UCSD-AML1 (cell line): ENCODE results near the gene SUMO3.

Source experiments
- DNase-seq: peaks from one replicate; lab custom pipeline; 2025; ENCODE audit not compliant: unreplicated experiment; lab: John Stamatoyannopoulos, UW

The SUMO3 gene

DNA sequence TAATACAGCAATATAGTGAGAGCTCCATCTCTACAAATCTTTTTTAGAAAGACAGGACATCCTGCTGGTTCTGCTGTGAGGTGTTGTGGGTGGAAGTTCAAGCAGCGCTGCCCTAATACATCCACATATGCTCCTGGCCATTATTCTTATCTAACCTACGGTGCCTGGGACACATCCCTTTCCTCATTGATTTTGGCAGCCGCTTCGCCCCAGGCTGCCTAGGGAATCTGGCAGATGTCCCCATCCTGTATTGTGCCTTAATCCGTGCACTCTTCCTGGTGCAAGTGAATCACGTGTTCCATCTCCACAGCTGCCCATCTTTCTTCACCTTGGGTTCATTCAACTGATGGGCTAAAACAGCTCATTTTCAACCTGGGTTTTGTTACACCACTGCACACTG lies 13.1 kb downstream of the SUMO3 start:
- DNase-seq, result no peak

- no peak for DNase-seq
Measured at GRCh38 chr21:44803651-44804050, 14.2 kb downstream of the SUMO3 start.

DNA sequence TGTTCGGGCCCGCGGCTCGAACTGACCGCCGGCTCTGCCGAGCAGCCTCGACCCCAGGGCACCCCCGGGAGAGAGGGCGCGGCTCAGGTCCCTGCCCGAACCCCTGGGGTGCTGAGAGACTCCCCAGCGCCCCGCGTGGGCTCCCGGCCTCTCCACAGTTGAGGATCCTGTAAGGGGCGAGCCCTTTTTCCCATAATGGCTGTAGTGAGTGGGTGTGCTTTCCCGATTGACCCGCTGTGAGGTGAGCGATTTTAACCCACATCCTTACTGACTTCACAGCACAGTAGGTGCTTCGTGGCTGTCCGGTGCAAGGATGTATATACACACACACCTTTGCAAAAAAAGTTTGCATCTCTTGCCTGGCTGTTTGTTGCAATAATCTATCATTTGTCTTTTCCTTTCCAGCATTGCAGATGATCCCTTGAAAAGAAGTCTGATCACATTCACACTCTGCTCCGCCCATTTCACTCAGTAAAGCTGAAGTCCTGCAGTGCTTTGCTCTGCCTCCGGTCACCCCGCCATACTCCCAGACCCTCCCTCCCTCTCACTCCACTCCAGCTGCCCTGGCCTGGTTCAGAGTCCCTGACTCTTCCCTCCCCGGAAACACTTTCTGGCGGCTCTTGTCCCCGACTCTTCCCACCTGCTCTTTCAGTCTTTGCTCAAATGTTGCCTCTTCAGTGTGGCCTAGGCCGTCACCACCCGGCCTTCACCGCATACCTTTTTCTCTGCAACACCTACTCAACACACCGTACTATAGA lies 15.3 kb downstream of the SUMO3 start:
- peak; percentile 44 for DNase-seq

GRCh38 chr21:44801468-44802395 lies 16.1 kb downstream of the SUMO3 start, which contains the start of gene UBE2G2:
TSS of gene UBE2G2 (minus strand) at chr21:44801820. CDS start at chr21:44801748, 72 bp downstream.
- DNase-seq, result peak; percentile 85

- DNase-seq, result no peak
Measured at GRCh38 chr21:44800971-44801467, 16.8 kb downstream of the SUMO3 start.

GRCh38 chr21:44800103-44800502 lies 17.8 kb downstream of the SUMO3 start:
- no peak for DNase-seq

GRCh38 chr21:44799646-44800045 lies 18.2 kb downstream of the SUMO3 start:
- no peak for DNase-seq

- no peak for DNase-seq
Measured at GRCh38 chr21:44797775-44798174, 20.1 kb downstream of the SUMO3 start.

- no peak for DNase-seq
Measured at GRCh38 chr21:44795342-44795741, 22.5 kb downstream of the SUMO3 start.

- DNase-seq, result no peak
Measured at GRCh38 chr21:44793592-44794374, 24.1 kb downstream of the SUMO3 start.

DNA sequence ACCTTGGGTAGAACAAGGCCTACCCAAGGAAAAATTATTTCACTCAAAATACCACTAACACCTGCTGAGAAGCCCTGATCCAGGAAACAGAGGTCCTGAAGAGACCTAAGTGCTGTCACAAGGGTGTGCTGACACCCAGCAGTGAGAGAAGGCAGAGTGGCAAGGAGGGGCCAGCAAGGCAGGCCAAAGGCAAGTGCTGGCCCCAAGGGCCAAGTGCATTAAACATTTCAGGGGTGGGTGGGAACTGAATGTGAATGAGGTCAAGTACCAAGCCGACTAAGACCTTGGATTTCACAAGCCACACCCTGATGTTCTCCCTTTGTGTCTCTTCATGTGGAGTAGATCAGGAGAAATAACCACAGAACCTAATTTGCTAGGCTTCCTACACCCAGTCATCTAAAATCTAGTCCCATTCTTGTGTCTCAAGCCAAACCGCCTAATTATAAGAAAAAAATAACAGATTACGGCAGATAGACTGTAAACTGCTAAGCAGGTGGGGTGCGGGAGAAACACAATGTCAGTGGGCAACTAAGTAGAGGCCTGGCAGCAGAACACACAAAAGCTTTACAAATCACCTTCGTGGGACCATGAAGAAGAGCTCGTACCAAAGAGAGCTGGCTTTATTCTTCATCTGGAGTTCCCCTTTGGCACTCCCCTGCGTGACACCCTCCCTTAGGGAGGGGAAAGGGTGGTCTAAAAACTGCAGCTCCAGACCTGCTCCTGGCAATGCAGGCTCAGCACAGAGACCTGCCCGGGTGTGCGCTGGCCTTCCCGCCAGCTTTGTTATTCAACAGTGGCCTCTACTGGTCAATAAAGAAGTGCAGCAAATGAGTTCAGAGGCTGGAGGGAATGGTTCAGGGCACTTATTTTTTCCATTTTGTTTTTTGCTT lies 24.9 kb downstream of the SUMO3 start:
- DNase-seq, result peak; percentile 46

GRCh38 chr21:44791993-44792392 lies 25.9 kb downstream of the SUMO3 start:
- DNase-seq, result no peak

DNA sequence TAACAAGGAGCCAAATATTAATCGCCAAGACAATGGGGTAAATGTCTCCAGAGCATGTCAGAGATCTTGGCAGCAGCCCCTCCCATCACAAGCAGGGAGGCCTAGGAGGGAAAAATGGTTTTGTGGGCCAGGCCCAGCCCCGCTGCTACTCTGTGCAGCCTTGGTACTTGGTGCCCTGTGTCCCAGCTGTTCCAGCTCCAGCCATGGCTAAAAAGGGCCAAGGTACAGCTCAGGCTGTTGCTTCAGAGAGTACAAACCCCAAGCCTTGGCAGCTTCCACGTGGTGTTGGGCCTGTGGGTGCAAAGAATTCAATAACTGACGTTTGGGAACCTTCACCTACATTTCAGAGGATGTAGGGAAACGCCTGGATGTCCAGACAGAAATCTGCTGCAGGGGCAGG lies 26.6 kb downstream of the SUMO3 start:
- no peak for DNase-seq

GRCh38 chr21:44790368-44790767 lies 27.5 kb downstream of the SUMO3 start:
- no peak for DNase-seq

DNA sequence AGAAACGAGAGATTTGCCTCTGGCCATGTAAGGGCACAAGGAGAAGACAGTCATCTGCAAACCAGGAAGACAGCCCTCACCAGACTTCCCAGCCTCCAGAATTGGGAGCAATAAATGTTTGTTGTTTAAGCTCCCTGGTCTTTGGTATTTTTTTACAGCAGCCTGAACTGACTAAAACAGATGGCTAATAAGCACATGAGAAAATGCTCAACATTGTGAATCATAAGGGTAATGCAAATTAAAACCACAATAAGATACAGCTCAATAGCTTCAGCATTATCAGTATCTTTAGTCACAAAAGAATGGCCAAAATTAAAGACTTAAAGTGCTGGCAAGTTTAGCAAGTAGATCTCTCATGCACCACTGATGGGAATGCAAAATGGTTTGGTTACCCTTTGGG lies 28.0 kb downstream of the SUMO3 start:
- DNase-seq, result no peak

- DNase-seq, result no peak
Measured at GRCh38 chr21:44785620-44786335, 32.1 kb downstream of the SUMO3 start.

DNA sequence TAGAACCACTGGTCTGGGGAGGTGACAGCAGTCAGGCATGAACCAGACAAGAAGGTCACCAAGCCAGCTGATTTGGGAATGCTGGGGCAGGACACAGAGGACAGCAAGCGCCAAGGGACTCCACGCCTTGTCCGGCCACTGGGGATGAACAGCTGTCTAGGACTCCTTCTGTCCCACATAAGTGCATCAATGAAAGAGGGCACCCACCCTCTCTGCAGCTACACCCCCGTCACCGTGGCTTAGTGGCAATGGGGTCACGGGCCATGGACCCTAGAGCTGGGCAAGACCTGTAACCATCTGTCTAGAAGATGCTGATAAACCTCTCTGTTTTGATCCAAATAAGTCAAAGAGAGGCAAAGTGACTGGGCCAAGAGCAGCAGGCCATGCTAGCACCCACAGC lies 33.1 kb downstream of the SUMO3 start:
- DNase-seq, result no peak

- DNase-seq, result no peak
Measured at GRCh38 chr21:44783020-44783696, 34.7 kb downstream of the SUMO3 start.
